Fibroblast of skin of left quadriceps (primary cell): ENCODE data around the gene HOXB6.

Experiments used
- DNase-seq, 2 experiments: peaks; one replicate each; pipeline ENCODE4 v3.0.0-alpha.2; 2013; ENCODE audit warnings: low read depth in 2 of 2

The HOXB6 gene

GRCh38 chr17:48579471-48579759, 25.4 kb downstream of the HOXB6 start:
- DNase-seq, result no peak

- no peak for DNase-seq
Observed at GRCh38 chr17:48578616-48579470, 25.9 kb downstream of the HOXB6 start.

- no peak for DNase-seq
Observed at GRCh38 chr17:48577946-48578615, 26.7 kb downstream of the HOXB6 start, which contains the start of gene HOXB4. Gene HOXB4 (minus strand): TSS chr17:48578350. CDS start chr17:48578319, 31 bp downstream.

GRCh38 chr17:48577330-48577945, 27.3 kb downstream of the HOXB6 start:
- DNase-seq, result no peak

- DNase-seq, result no peak
Observed at GRCh38 chr17:48576479-48577309, 28.1 kb downstream of the HOXB6 start.

- DNase-seq, result no peak
Observed at GRCh38 chr17:48575673-48576478, 28.9 kb downstream of the HOXB6 start.

GRCh38 chr17:48575066-48575582, 29.7 kb downstream of the HOXB6 start:
- peak; percentile 67 to 70 for DNase-seq

GRCh38 chr17:48574505-48575065, 30.2 kb downstream of the HOXB6 start:
- DNase-seq, result no peak

GRCh38 chr17:48571826-48572417, 32.9 kb downstream of the HOXB6 start:
- no peak for DNase-seq

- no peak for DNase-seq
Observed at GRCh38 chr17:48571024-48571818, 33.6 kb downstream of the HOXB6 start.

GRCh38 chr17:48570325-48571023, 34.3 kb downstream of the HOXB6 start:
- no peak for DNase-seq

GRCh38 chr17:48569674-48570324, 35.0 kb downstream of the HOXB6 start:
- DNase-seq, result no peak

- no peak for DNase-seq
Observed at GRCh38 chr17:48569240-48569582, 35.6 kb downstream of the HOXB6 start.

- DNase-seq, result peak in 1 of 2 experiments; percentile 62
Observed at GRCh38 chr17:48568499-48569239, 36.1 kb downstream of the HOXB6 start.

- no peak for DNase-seq
Observed at GRCh38 chr17:48567646-48568354, 37.0 kb downstream of the HOXB6 start.

- no peak for DNase-seq
Observed at GRCh38 chr17:48567209-48567608, 37.6 kb downstream of the HOXB6 start.

GRCh38 chr17:48566717-48567116, 38.1 kb downstream of the HOXB6 start:
- no peak for DNase-seq
